Prostate gland (tissue), 2 donors: ENCODE measurements around the gene PLA2G4F. TPM values are rescaled to one million over a fixed set of nuclear protein-coding genes. Genes with fewer than 3 reads are reported as not detected.

ENCODE experiments used
- DNase-seq: peaks from one replicate; pipeline ENCODE4 v3.0.0-alpha.2; 2019; ENCODE audit warnings: low spot score
- H3K27ac ChIP-seq, 2 donors: fragments of 200-600 bp; sonication (generic); 2 replicates each; pipeline ENCODE4 v1.5.1; 2017 to 2019
- H3K27me3 ChIP-seq: fragments of 200-600 bp; sonication (generic); replicated peaks from 2 replicates; pipeline ENCODE4 v1.5.1; 2019; ENCODE audit not compliant: insufficient read depth
- H3K36me3 ChIP-seq, 2 donors: fragments of 200-600 bp; sonication (generic); 1 replicate in 1 of 2; 2 replicates in 1 of 2; pipeline versions ENCODE4 v1.5.1 to v1.8.1; 2017 to 2019
- H3K4me1 ChIP-seq: fragments of 200-600 bp; sonication (generic); replicated peaks from 2 replicates; pipeline ENCODE4 v1.5.1; 2019
- H3K4me3 ChIP-seq, 2 donors: fragments of 200-600 bp; sonication (generic); 2 replicates each; pipeline ENCODE4 v1.5.1; 2017 to 2019
- H3K9me3 ChIP-seq: fragments of 200-600 bp; sonication (generic); 2 replicates; pipeline ENCODE4 v1.5.1; 2017
- POLR2A ChIP-seq: fragments of 450-650 bp; IDR thresholded peaks from one replicate; pipeline ENCODE4 v1.6.1; 2016; ENCODE audit warnings: antibody characterized with exemption, mild to moderate bottlenecking
- POLR2AphosphoS5 ChIP-seq: sonication (generic); formaldehyde crosslinking; IDR thresholded peaks from one replicate; pipeline ENCODE4 v1.6.1; 2017; ENCODE audit warnings: antibody characterized with exemption
- WGBS: methylation state at CpG from one replicate; pipeline ENCODE4 v1.1.5; 2018; 5-methylcytosine and 5-hydroxymethylcytosine counted together
- intact Hi-C: fragments of 100-400 bp; cut with DNase I; formaldehyde crosslinking; loops from one replicate; pipeline ENCODE4 v1.14.2; 2022
- total RNA-seq, 2 donors: library from RNA; depleted of rRNA; stranded (reverse); fragments of >200 nt; gene quantifications; one replicate each; pipeline ENCODE4 v1.1.0, GENCODE V29; 2016
- TF ChIP-seq, protein P1 (sequence below), 4 experiments: fragments of 200-600 bp in 2 of 4; fragments of 450-650 bp in 2 of 4; sonication (generic) in 2 of 4; IDR thresholded peaks; 1 replicate in 3 of 4; 2 replicates in 1 of 4; pipeline ENCODE4 v1.5.1; 2016 to 2019; ENCODE audit warnings: antibody characterized with exemption in 4 of 4, mild to moderate bottlenecking in 2 of 4, moderate library complexity in 2 of 4

PLA2G4F gene
- total RNA-seq, 2 donors from 2014 or later: 16.0 to 36.9 TPM

DNA sequence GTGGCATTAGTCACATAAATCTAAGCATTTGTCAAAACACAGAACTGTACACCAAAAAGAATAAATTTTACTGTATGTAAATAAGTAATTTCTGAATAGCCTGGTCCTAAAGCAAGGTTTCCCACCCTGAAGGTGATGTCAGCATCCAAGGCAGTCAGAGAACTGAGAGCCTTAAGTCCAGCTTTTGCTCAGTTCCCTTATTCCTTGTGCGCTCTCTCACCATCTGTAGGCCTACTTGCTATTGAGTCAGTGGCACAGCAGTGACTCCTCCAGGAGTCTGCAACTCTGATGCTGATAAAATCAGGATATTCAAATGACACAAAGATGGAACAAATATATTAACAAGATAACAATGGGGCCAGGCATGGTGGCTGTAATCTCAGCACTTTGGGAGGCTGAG lies 29.4 kb upstream of the PLA2G4F start:
- intact Hi-C loops: no loop called here
- Histone ChIP-seq H3K27ac (no peak overlapping the region), H3K4me3 (no peak overlapping the region), H3K36me3 (peaks cover 7 to 25% of the 10 kb centered on the region in 2 donors), H3K4me1 (no peaks in the 10 kb centered on the region), H3K27me3 (no peaks in the 10 kb centered on the region), H3K9me3 (no peaks in the 10 kb centered on the region)
- TF ChIP-seq, protein P1, sequence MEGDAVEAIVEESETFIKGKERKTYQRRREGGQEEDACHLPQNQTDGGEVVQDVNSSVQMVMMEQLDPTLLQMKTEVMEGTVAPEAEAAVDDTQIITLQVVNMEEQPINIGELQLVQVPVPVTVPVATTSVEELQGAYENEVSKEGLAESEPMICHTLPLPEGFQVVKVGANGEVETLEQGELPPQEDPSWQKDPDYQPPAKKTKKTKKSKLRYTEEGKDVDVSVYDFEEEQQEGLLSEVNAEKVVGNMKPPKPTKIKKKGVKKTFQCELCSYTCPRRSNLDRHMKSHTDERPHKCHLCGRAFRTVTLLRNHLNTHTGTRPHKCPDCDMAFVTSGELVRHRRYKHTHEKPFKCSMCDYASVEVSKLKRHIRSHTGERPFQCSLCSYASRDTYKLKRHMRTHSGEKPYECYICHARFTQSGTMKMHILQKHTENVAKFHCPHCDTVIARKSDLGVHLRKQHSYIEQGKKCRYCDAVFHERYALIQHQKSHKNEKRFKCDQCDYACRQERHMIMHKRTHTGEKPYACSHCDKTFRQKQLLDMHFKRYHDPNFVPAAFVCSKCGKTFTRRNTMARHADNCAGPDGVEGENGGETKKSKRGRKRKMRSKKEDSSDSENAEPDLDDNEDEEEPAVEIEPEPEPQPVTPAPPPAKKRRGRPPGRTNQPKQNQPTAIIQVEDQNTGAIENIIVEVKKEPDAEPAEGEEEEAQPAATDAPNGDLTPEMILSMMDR (IDR thresholded peaks at IDR 0.05): no peak
- TF ChIP-seq POLR2AphosphoS5 (no peak), POLR2A (no peak)
- no peak for DNase-seq
- 94% methylated on average over 1 of the region's 1 CpG for WGBS

DNA sequence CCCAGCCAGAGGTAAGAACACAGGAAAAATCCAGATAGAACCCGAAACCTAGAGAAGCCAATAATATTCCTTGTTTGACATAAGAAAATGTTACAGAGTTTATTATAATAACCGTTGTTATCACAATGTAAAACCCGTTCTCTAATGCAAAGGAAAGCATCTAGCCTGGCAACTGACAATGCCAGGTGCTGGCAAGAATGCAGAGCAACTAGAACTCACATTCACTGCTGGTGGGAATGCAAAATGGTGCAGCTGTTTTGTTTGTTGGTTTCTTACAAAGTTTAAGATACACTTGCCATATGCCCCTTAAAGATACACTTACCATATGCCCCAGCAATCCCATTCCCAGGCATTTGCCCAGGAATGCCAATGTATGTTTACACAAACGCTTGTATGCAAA lies 28.3 kb upstream of the PLA2G4F start:
- intact Hi-C loops: no loop called here

DNA sequence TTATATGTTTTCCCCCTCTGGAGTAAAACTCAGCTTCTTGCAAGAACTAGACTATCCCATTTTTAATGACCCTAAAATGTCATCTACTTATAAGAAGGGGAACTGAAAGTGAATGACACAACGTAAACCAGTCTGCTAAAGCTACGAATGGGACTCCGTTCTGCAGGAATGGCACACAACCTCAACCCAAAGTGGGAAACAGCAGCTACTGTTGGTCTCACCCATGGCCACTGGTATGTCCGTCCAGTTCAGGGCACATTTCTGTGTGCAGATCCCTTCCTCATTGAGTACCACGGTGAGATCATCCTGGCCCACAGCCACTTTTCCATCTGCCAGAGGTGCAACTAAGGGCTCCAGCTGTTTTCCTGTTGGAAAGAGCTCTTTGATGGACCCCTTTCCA lies 27.9 kb upstream of the PLA2G4F start:
- H3K9me3 ChIP-seq: no peaks in the 10 kb centered on the region
- H3K4me3 ChIP-seq: no peak overlapping the region
- TF ChIP-seq, protein P1 (IDR thresholded peaks at IDR 0.05): no peak
- TF ChIP-seq POLR2AphosphoS5: no peak
- TF ChIP-seq POLR2A: no peak
- intact Hi-C loops: no loop called here
- DNase-seq: no peak
- H3K4me1 ChIP-seq: no peaks in the 10 kb centered on the region
- no peaks in the 10 kb centered on the region for H3K27me3 ChIP-seq
- WGBS: 75% methylated on average over 5 of the region's 5 CpGs
- peaks cover 7 to 25% of the 10 kb centered on the region in 2 donors for H3K36me3 ChIP-seq
- H3K27ac ChIP-seq: no peak overlapping the region

More for the DNA sequence above, 28.3 kb upstream of the PLA2G4F start:
- TF ChIP-seq POLR2AphosphoS5 (no peak), POLR2A (no peak)
- TF ChIP-seq, protein P1 (IDR thresholded peaks at IDR 0.05): no peak
- Histone ChIP-seq H3K4me1 (no peaks in the 10 kb centered on the region), H3K4me3 (no peak overlapping the region), H3K27ac (no peak overlapping the region), H3K36me3 (peaks cover 7 to 25% of the 10 kb centered on the region in 2 donors), H3K9me3 (no peaks in the 10 kb centered on the region), H3K27me3 (no peaks in the 10 kb centered on the region)
- DNase-seq: no peak
- 92% methylated on average over 4 of the region's 4 CpGs for WGBS

DNA sequence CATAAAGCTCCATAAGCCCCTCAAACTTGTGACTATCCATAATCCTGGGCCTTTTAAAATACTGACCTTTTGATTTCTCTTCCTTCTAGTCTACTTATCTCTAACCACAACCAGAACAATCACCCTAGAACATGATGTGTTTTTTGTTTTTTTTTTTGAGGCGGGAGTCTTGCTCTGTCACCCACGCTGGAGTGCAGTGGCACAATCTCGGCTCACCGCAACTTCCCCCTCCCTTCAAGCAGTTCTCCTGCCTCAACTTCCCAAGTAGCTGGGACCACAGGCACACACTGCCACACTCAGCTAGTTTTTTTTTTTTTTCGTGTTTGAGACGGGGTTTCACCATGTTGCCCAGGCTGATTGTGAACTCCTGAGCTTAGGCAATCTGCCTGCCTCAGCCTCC lies 26.5 kb upstream of the PLA2G4F start:
- DNase-seq: no peak
- Histone ChIP-seq H3K4me1 (no peaks in the 10 kb centered on the region), H3K4me3 (no peak overlapping the region), H3K36me3 (peaks cover 7 to 20% of the 10 kb centered on the region in 2 donors), H3K27me3 (no peaks in the 10 kb centered on the region), H3K9me3 (no peaks in the 10 kb centered on the region), H3K27ac (no peak overlapping the region)
- 87% methylated on average over 6 of the region's 6 CpGs for WGBS
- intact Hi-C loops: no loop called here
- TF ChIP-seq POLR2A (no peak), POLR2AphosphoS5 (no peak)
- TF ChIP-seq, protein P1 (IDR thresholded peaks at IDR 0.05): no peak

DNA sequence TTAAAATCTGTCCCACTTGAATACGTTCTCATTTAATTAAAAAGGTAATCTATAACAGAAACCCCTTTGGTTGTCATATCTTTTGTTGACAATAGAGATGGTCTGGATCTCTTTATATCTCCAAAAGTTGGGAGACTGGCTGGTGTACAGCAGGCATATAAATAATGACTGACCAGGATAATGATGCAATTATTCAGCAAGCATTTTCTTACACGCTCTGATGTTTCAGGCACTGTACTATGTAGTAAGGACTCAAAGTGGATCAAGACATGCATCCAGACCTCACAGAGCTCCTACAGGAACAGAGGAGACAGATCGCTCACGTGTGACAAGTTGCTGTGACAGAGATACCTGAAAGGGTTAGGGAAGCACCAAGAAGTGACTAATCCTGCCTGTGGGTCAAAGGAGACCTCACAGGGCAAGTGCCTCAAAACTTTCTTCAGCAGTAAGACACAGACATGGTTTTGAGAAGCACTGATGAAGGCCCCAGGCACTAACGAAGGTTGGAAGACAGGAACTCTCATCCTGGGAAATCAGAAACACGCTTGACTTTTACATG lies 26.0 kb upstream of the PLA2G4F start:
- Histone ChIP-seq H3K36me3 (peaks cover 7 to 15% of the 10 kb centered on the region in 2 donors), H3K4me3 (no peak overlapping the region), H3K4me1 (no peaks in the 10 kb centered on the region), H3K9me3 (no peaks in the 10 kb centered on the region), H3K27me3 (no peaks in the 10 kb centered on the region), H3K27ac (no peak overlapping the region)
- DNase-seq: no peak
- intact Hi-C loops: no loop called here
- no peak for TF ChIP-seq POLR2AphosphoS5
- no peak for TF ChIP-seq POLR2A
- TF ChIP-seq, protein P1 (IDR thresholded peaks at IDR 0.05): no peak
- WGBS: 87% methylated on average over 6 of the region's 6 CpGs
